Small intestine (tissue), 7 donors: ENCODE results near the gene LHPP. TPM values are rescaled to one million over a fixed set of nuclear protein-coding genes. Genes with fewer than 3 reads are reported as not detected.

Source experiments
- DNase-seq, 2 donors: peaks; one replicate each; pipeline versions ENCODE4 v3.0.0 to v3.0.0-alpha.2; 2013
- FAIRE-seq: peaks from 2 replicates; lab custom pipeline; 2012; peaks lifted over from hg19 to GRCh38; lab: Jason Lieb, UNC
- H3K27ac ChIP-seq, 3 donors: one replicate each; pipeline ENCODE4 v1.5.1; 2013; ENCODE audit warnings: low read length in 2 of 3, mild to moderate bottlenecking in 2 of 3, control low read depth in 1 of 3, inconsistent platforms in 1 of 3, low read depth in 1 of 3, moderate library complexity in 1 of 3
- H3K27me3 ChIP-seq, 3 donors: one replicate each; pipeline ENCODE4 v1.6.1; 2013; ENCODE audit warnings: low read length in 3 of 3, inconsistent platforms in 1 of 3; ENCODE audit not compliant: control insufficient read depth in 3 of 3, insufficient read depth in 3 of 3
- H3K36me3 ChIP-seq, 3 donors: one replicate each; pipeline ENCODE4 v1.6.1; 2013; ENCODE audit warnings: low read length in 3 of 3, inconsistent platforms in 1 of 3, low read depth in 1 of 3, mild to moderate bottlenecking in 1 of 3, moderate library complexity in 1 of 3; ENCODE audit not compliant: control insufficient read depth in 3 of 3, insufficient read depth in 2 of 3
- H3K4me1 ChIP-seq, 3 donors: one replicate each; pipeline ENCODE4 v1.6.1; 2013; ENCODE audit warnings: low read length in 2 of 3, inconsistent platforms in 1 of 3, low read depth in 1 of 3, mild to moderate bottlenecking in 1 of 3, moderate library complexity in 1 of 3; ENCODE audit not compliant: control insufficient read depth in 3 of 3, insufficient read depth in 2 of 3
- H3K4me3 ChIP-seq, 3 donors: one replicate each; pipeline ENCODE4 v1.5.1; 2013; ENCODE audit warnings: low read length in 3 of 3, control low read depth in 1 of 3, inconsistent platforms in 1 of 3, low read depth in 1 of 3, mild to moderate bottlenecking in 1 of 3, moderate library complexity in 1 of 3
- H3K9me3 ChIP-seq, 2 donors: one replicate each; pipeline ENCODE4 v1.6.1; 2013; ENCODE audit warnings: low read depth in 1 of 2, low read length in 1 of 2; ENCODE audit not compliant: control insufficient read depth in 2 of 2, insufficient read depth in 1 of 2
- WGBS, 3 donors: extraction: QIAGEN DNeasy Blood & Tissue Kit; methylation state at CpG; one replicate each; pipeline ENCODE4 v1.1.7; 2013; 5-methylcytosine and 5-hydroxymethylcytosine counted together
- polyA plus RNA-seq, 4 donors: library from polyadenylated mRNA; stranded (reverse) in 3 of 4; unstranded in 1 of 4; fragments of 200-250 nt in 3 of 4; fragments of 120-200 nt in 1 of 4; gene quantifications; one replicate each; pipeline versions ENCODE4 v1.2.1 to v1.2.3, GENCODE V29; 2013
- donor health status: healthy with polysubstance abuse.
- donor health status: control.
- donor health status: control.
- donor health status: Bipolar disorder and iron deficiency.
- donor health status: healthy.

The LHPP gene
- polyA plus RNA-seq, 4 donors = 17.2 to 47.7 (median 35.0) TPM

- 88 to 95% (median 95%) methylated on average over 4 of the region's 4 CpGs for WGBS, 3 donors
- Histone ChIP-seq H3K36me3 (peaks cover 0 to 85% (median 0%) of the 10 kb centered on the region in 3 donors), H3K27ac (no peak overlapping the region), H3K27me3 (no peaks in the 10 kb centered on the region), H3K9me3 (no peaks in the 10 kb centered on the region), H3K4me3 (no peak overlapping the region), H3K4me1 (peaks cover 22 to 46% (median 24%) of the 10 kb centered on the region in 3 donors)
- FAIRE-seq (no peak), DNase-seq (no peak)
Observed at GRCh38 chr10:124644236-124644635, 182.6 kb downstream of the LHPP start.

GRCh38 chr10:124644771-124645415 lies 183.3 kb downstream of the LHPP start:
- Histone ChIP-seq H3K9me3 (no peaks in the 10 kb centered on the region), H3K27me3 (no peaks in the 10 kb centered on the region), H3K4me1 (peaks cover 25 to 51% (median 28%) of the 10 kb centered on the region in 3 donors), H3K36me3 (peaks cover 0 to 85% (median 0%) of the 10 kb centered on the region in 3 donors), H3K27ac (no peak overlapping the region), H3K4me3 (no peak overlapping the region)
- 91 to 99% (median 94%) methylated on average over 10 of the region's 10 CpGs for WGBS, 3 donors
- FAIRE-seq (no peak), DNase-seq (no peak)

GRCh38 chr10:124645467-124646095 lies 184.0 kb downstream of the LHPP start:
- FAIRE-seq (no peak), DNase-seq (no peak)
- 92 to 95% (median 93%) methylated on average over 13 of the region's 13 CpGs for WGBS, 3 donors
- H3K4me3 ChIP-seq = no peak overlapping the region
- peak overlapping the region; percentile 45 to 79 (median 59) for H3K27ac ChIP-seq
- H3K27me3 ChIP-seq = no peaks in the 10 kb centered on the region
- H3K4me1 ChIP-seq = peaks cover 26 to 58% (median 28%) of the 10 kb centered on the region in 3 donors
- no peaks in the 10 kb centered on the region for H3K9me3 ChIP-seq
- H3K36me3 ChIP-seq = peaks cover 0 to 84% (median 0%) of the 10 kb centered on the region in 3 donors

- WGBS, 3 donors = 51 to 68% (median 67%) methylated on average over 19 of the region's 19 CpGs
- peaks cover 25 to 67% (median 38%) of the 10 kb centered on the region in 3 donors for H3K4me1 ChIP-seq
Observed at GRCh38 chr10:124646483-124647352, 185.1 kb downstream of the LHPP start.

GRCh38 chr10:124647421-124648130 lies 186.0 kb downstream of the LHPP start:
- no peak overlapping the region for H3K4me3 ChIP-seq
- H3K27me3 ChIP-seq = no peaks in the 10 kb centered on the region
- FAIRE-seq = no peak
- no peaks in the 10 kb centered on the region for H3K9me3 ChIP-seq
- WGBS, 3 donors = 46 to 57% (median 55%) methylated on average over 9 of the region's 9 CpGs
- peak overlapping the region; percentile 59 to 85 (median 79) for H3K27ac ChIP-seq
- H3K4me1 ChIP-seq = peaks cover 25 to 70% (median 41%) of the 10 kb centered on the region in 3 donors
- H3K36me3 ChIP-seq = peaks cover 0 to 88% (median 0%) of the 10 kb centered on the region in 3 donors
- DNase-seq = peak; percentile 53 to 80

More at GRCh38 chr10:124646483-124647352, 185.1 kb downstream of the LHPP start:
- H3K36me3 ChIP-seq = peaks cover 0 to 88% (median 0%) of the 10 kb centered on the region in 3 donors
- peak overlapping the region; percentile 45 to 79 (median 59) for H3K27ac ChIP-seq
- no peak overlapping the region for H3K4me3 ChIP-seq
- FAIRE-seq (no peak), DNase-seq (peak; percentile 92 to 98)
- no peaks in the 10 kb centered on the region for H3K27me3 ChIP-seq
- no peaks in the 10 kb centered on the region for H3K9me3 ChIP-seq

GRCh38 chr10:124648131-124648475 lies 186.5 kb downstream of the LHPP start:
- H3K27ac ChIP-seq = peak overlapping the region; percentile 59 to 85 (median 79)
- H3K36me3 ChIP-seq = peaks cover 0 to 87% (median 0%) of the 10 kb centered on the region in 3 donors
- WGBS, 3 donors = 54 to 72% (median 57%) methylated on average over 5 to 7 of the region's 7 CpGs
- H3K4me3 ChIP-seq = no peak overlapping the region
- no peaks in the 10 kb centered on the region for H3K27me3 ChIP-seq
- DNase-seq = no peak
- no peak for FAIRE-seq
- no peaks in the 10 kb centered on the region for H3K9me3 ChIP-seq
- H3K4me1 ChIP-seq = peaks cover 25 to 74% (median 45%) of the 10 kb centered on the region in 3 donors

- Histone ChIP-seq H3K9me3 (no peaks in the 10 kb centered on the region), H3K4me1 (peaks cover 25 to 78% (median 45%) of the 10 kb centered on the region in 3 donors)
- DNase-seq = peak; percentile 47 to 62
Observed at GRCh38 chr10:124648738-124649137, 187.1 kb downstream of the LHPP start.

More at GRCh38 chr10:124648738-124649137, 187.1 kb downstream of the LHPP start:
- no peak for FAIRE-seq
- 42 to 69% (median 56%) methylated on average over 9 of the region's 9 CpGs for WGBS, 3 donors
- no peak overlapping the region for H3K4me3 ChIP-seq
- H3K27me3 ChIP-seq = no peaks in the 10 kb centered on the region
- H3K27ac ChIP-seq = peak overlapping the region; percentile 59 to 85 (median 79)
- H3K36me3 ChIP-seq = peaks cover 0 to 87% (median 0%) of the 10 kb centered on the region in 3 donors
